Caco-2 (cell line): ENCODE measurements around the gene FRMPD1. TPM values are rescaled to one million over a fixed set of nuclear protein-coding genes. Genes with fewer than 3 reads are reported as not detected.
"Not testable (repeated sequence)": the region's sequence is repeated elsewhere in the genome, so short reads cannot be mapped to it uniquely, and the experiment has no call there.

Source experiments
- BruUV-seq: library from RNA; stranded (reverse); fragments of 400-500 nt; replicated peaks from 2 replicates; lab custom pipeline; 2021; lab: Mats Ljungman, UMichigan
- CTCF ChIA-PET: fragments of 300-600 bp; sonication (Branson Sonifier 250); formaldehyde crosslinking; loops from one replicate; lab custom pipeline; 2022; ENCODE audit warnings: antibody characterized with exemption; lab: Charles Lee
- POLR2A ChIA-PET: fragments of 300-600 bp; sonication (Branson Sonifier 250); formaldehyde crosslinking; loops from one replicate; lab custom pipeline; 2022; ENCODE audit warnings: antibody characterized with exemption; lab: Charles Lee
- DNase-seq, 2 experiments: peaks; one replicate each; pipeline versions ENCODE4 v3.0.0 to v3.0.0-alpha.2; 2020 to 2022
- H3K27me3 ChIP-seq: replicated peaks from 2 replicates; pipeline ENCODE4 v1.6.0; 2011; ENCODE audit warnings: low read length; ENCODE audit not compliant: control insufficient read depth, insufficient read depth
- H3K36me3 ChIP-seq: 2 replicates; pipeline ENCODE4 v1.5.1; 2011; ENCODE audit warnings: low read length; ENCODE audit not compliant: control insufficient read depth, insufficient read depth
- H3K4me1 ChIP-seq: fragments of 250-450 bp; sonication (Bioruptor Pico); 2 replicates; pipeline ENCODE4 v1.5.1; 2020; ENCODE audit warnings: mild to moderate bottlenecking
- H3K4me3 ChIP-seq: 2 replicates; pipeline ENCODE4 v1.5.1; 2011; ENCODE audit warnings: low read depth, mild to moderate bottlenecking, control low read depth, low read length
- H3K9me3 ChIP-seq: fragments of 250-450 bp; sonication (Bioruptor Pico); 2 replicates; pipeline ENCODE4 v1.5.1; 2020; ENCODE audit warnings: mild to moderate bottlenecking, moderate library complexity
- H3K27ac Mint-ChIP-seq: one replicate; pipeline ENCODE4 v1.8.0; 2022; ENCODE audit warnings: mixed read lengths; ENCODE audit not compliant: unreplicated experiment
- H3K27me3 Mint-ChIP-seq: one replicate; pipeline ENCODE4 v1.8.0; 2022; ENCODE audit warnings: mixed read lengths; ENCODE audit not compliant: insufficient read depth, unreplicated experiment
- H3K36me3 Mint-ChIP-seq: one replicate; pipeline ENCODE4 v1.8.0; 2022; ENCODE audit warnings: mild to moderate bottlenecking, mixed read lengths; ENCODE audit not compliant: insufficient read depth, unreplicated experiment
- H3K4me1 Mint-ChIP-seq: one replicate; pipeline ENCODE4 v1.8.0; 2022; ENCODE audit warnings: low read depth, mixed read lengths; ENCODE audit not compliant: unreplicated experiment
- H3K4me3 Mint-ChIP-seq: one replicate; pipeline ENCODE4 v1.8.0; 2022; ENCODE audit warnings: mild to moderate bottlenecking, moderate library complexity, mixed read lengths; ENCODE audit not compliant: unreplicated experiment
- H3K9me3 Mint-ChIP-seq: one replicate; pipeline ENCODE4 v1.8.0; 2022; ENCODE audit warnings: mixed read lengths; ENCODE audit not compliant: unreplicated experiment
- CTCF ChIP-seq, 2 experiments: fragments of 200-600 bp in 1 of 2; IDR thresholded peaks; 1 replicate in 1 of 2; 2 replicates in 1 of 2; pipeline versions ENCODE4 v1.5.1 to v1.8.0; 2011 to 2022; ENCODE audit warnings: antibody characterized with exemption in 1 of 2, control low read depth in 1 of 2, inconsistent platforms in 1 of 2, low read depth in 1 of 2, low read length in 1 of 2, mild to moderate bottlenecking in 1 of 2, moderate library complexity in 1 of 2; ENCODE audit not compliant: insufficient read depth in 1 of 2, severe bottlenecking in 1 of 2, unreplicated experiment in 1 of 2
- intact Hi-C: fragments of 100-400 bp; cut with micrococcal nuclease; formaldehyde crosslinking; loops from one replicate; pipeline ENCODE4 v1.10.0; 2022; ENCODE audit not compliant: unreplicated experiment
- total RNA-seq: library from RNA; stranded (reverse); gene quantifications from 2 replicates; pipeline ENCODE4 v1.2.3, GENCODE V29; 2022

FRMPD1 gene
- total RNA-seq, 1 experiment from 2014 or later: not detected

GRCh38 chr9:37760416-37761161, 109.8 kb downstream of the FRMPD1 start:
- intact Hi-C loops: no loop called here
- CTCF ChIA-PET: interaction anchor here (0.6 kb wide), 1 partner anchor 376 kb away, joined by 3 read pairs; no protein-coding TSS in a partner anchor
- TF ChIP-seq CTCF (IDR thresholded peaks at IDR 0.05; ENCODE audit: insufficient read depth in 1 of 2, low read depth in 1 of 2, low read length in 1 of 2, severe bottlenecking in 1 of 2, unreplicated experiment in 1 of 2): no peak
- no peaks in the 10 kb centered on the region for H3K27me3 Mint-ChIP-seq
- H3K9me3 Mint-ChIP-seq: no peaks in the 10 kb centered on the region
- no peak overlapping the region for H3K4me3 ChIP-seq
- H3K36me3 ChIP-seq: no peaks in the 10 kb centered on the region
- H3K4me1 ChIP-seq: no peaks in the 10 kb centered on the region
- POLR2A ChIA-PET: no interaction called here
- no TSS peak for BruUV-seq
- H3K27ac Mint-ChIP-seq: no peak overlapping the region
- no peaks in the 10 kb centered on the region for H3K9me3 ChIP-seq
- no peaks in the 10 kb centered on the region for H3K27me3 ChIP-seq
- H3K4me3 Mint-ChIP-seq: no peak overlapping the region
- H3K36me3 Mint-ChIP-seq: peaks cover 10% of the 10 kb centered on the region
- no peak for DNase-seq
- H3K4me1 Mint-ChIP-seq: peaks cover 6% of the 10 kb centered on the region

DNA sequence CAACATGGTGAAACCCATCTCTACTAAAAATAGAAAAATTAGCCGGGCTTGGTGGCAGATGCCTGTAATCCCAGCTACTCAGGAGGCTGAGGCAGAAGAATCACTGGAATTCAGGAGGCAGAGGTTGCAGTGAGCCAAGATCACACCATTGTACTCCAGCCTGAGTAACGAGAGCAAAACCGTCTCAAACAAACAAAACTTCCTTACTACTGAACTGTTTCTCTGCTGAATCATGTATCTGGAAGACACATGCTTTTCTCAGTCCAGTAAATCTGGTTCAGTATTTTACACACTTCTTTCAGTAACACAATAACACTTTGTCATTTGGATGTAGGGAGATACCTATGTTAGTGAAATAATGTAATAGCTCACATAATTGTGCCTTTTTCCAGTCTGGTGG, 110.8 kb downstream of the FRMPD1 start:
- Mint-ChIP-seq H3K27me3 (no peaks in the 10 kb centered on the region), H3K27ac (no peak overlapping the region), H3K9me3 (no peaks in the 10 kb centered on the region), H3K36me3 (peaks cover 12% of the 10 kb centered on the region), H3K4me1 (peaks cover 6% of the 10 kb centered on the region), H3K4me3 (no peak overlapping the region)
- Histone ChIP-seq H3K9me3 (no peaks in the 10 kb centered on the region), H3K4me3 (no peak overlapping the region), H3K4me1 (no peaks in the 10 kb centered on the region), H3K36me3 (no peaks in the 10 kb centered on the region), H3K27me3 (no peaks in the 10 kb centered on the region)
- CTCF ChIA-PET: no interaction called here
- intact Hi-C loops: no loop called here
- no peak for TF ChIP-seq CTCF (IDR thresholded peaks at IDR 0.05; ENCODE audit: insufficient read depth in 1 of 2, low read depth in 1 of 2, low read length in 1 of 2, severe bottlenecking in 1 of 2, unreplicated experiment in 1 of 2)
- POLR2A ChIA-PET: no interaction called here
- no TSS peak for BruUV-seq
- DNase-seq: no peak

- H3K4me1 ChIP-seq, H3K27me3 ChIP-seq, CTCF ChIA-PET, H3K27ac Mint-ChIP-seq, intact Hi-C loops, BruUV-seq, POLR2A ChIA-PET, H3K9me3 ChIP-seq, DNase-seq, H3K36me3 ChIP-seq, H3K4me3 ChIP-seq, H3K4me3 Mint-ChIP-seq, H3K4me1 Mint-ChIP-seq, H3K27me3 Mint-ChIP-seq, H3K9me3 Mint-ChIP-seq: not testable (repeated sequence)
- H3K36me3 Mint-ChIP-seq: peaks cover 12% of the 10 kb centered on the region
Observed at GRCh38 chr9:37765263-37765662, 114.5 kb downstream of the FRMPD1 start.
